Measurements from ENCODE around the gene MGA. TPM values are rescaled to one million over a fixed set of nuclear protein-coding genes. Genes with fewer than 3 reads are reported as not detected.

MGA gene
- total RNA-seq, 1 experiment from 2014 or later: 36.2 TPM

DNA sequence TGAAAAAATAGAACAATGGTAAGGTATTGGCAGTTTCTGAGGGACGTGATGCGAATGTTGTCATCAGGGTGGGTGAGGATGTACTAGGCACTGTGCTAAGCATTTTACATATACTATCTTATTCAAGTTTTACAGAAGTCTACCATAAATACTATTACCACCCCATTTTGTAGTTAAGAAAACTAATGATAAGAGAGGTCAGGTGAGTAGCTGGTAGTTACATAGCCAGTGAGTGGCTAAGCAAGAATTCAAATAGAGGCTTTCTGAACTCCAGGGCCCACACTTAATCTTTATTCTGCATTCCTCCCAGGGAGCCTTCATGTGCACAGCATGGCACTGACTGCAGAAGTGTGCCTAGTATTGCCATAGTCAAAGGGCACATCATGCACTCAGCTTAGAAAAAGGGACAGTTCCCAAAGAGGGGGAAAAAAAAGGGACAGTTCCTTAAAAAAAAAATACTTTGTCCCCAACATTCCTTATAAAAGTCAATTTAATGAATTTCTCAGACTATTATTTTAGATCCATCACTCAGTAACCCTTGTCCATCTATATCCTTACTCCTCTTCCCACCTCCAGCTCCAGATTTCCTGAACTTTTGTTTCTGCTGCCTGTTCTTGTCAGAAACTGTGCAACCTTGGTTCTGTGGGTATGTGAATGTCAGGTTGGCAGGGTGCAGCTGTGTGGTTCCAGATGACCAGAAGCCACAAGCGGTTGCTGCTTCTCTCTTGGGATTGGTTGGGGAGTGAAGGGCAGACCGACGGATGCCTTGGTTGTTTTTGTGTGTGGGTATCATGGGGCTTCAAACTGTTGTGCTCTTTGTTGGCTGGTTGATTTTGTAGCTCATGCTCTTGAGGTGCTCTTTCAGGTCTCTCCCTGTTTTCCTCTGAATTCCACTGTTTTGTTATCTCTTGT, 122.4 kb downstream of the MGA start:
- no peak for DNase-seq (ENCODE audit: low read depth)

DNA sequence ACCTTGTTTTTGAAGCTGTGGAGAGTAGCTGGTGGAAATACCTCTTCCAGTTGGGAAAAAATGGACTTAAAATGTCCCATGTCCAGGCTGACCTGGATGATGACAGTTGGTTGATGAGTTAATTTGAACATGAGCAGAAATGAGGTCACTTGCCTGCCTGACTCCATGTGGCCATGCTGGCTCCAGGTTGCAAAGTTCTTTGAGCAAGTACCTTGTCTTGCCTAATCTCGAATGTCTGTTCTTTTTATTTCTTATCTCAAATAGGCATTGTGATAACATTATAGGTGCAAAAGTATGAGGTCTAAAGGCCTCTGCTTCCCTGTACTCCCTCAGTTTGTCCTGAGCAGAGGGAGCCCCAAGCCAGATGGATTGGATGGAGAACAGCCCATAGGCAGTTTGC, 123.1 kb downstream of the MGA start:
- no peak for DNase-seq (ENCODE audit: low read depth)

- no peak for DNase-seq (ENCODE audit: low read depth)
These were observed 128.1 kb downstream of the MGA start for GRCh38 chr15:41788262-41788661.

GRCh38 chr15:41789236-41789635, 129.0 kb downstream of the MGA start:
- no peak for DNase-seq (ENCODE audit: low read depth)

DNA sequence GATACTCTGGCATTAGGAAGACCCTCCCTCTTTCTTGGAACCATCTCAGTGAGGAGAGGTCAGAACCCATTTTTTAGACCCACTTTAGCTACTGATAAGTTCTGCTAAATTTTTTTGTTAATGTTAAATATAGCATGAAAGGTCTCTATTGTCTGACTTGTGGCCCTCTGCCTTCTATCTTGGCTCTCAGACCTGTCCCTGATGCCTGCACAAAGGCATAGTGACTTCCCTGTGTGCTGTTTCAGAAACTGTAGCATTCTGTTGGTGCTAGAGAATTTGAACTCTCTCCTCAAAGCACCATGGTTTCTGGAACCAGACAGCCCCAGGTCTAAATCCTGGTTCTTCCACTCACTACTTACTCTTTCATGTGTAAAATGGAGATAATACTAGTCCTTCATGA, 129.5 kb downstream of the MGA start:
- no peak for DNase-seq (ENCODE audit: low read depth)

DNA sequence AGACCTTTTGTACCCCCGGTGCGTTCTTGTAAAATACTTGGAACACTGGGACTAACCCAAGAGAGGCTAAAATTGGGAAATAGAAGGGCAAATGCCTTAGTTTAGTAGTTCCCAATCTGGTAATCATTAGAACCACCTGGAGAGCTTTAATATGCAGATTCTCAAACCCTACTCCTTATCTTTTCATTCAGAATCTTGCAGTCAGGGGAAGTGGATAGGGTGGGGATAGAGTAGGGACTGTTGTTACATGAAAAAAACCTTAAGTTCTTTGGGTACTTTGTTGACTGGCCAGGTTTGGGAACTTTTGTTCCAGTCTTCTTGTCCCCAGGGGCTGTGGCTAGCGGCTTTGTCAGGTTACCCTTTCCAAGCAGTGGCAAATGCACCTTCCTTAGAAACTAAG, 130.0 kb downstream of the MGA start:
- DNase-seq (ENCODE audit: low read depth): no peak

DNA sequence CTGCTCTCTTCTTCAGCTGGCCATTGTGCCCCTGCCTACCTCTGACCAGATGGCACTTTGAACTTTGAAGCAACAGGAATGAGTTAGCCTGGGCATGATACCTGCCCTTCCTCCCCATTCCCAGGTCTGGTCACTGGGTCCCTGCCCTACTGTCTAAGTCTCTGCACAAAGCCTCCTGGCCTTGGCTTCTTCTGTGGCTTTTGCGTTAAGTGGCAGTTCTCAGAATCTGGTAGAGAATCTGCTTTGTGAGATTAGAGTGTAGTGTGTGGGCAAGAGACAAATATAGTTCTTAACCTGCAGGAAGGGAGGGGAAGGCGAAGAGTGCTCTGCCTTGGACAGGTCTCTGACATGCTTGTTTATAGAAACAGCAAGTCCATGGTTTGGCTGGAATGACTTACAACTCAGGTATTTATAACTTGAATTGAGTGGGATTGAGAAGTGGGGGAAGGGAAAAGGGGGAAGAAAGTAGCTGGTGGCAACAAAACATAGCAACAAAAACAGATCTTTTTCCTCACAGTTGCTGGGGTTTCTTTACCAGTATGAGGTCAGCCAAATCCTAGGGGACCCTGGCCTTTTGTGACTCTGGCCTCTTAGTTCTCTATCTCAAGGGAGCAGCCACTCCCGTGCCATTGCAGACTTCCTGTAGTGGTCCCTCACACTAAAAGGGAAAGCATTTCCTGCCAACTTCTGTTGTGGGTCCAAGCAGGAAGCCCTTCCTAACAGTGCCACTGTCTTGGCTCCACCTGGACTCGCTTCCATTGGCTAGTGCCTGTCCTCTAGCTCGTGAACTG, 130.7 kb downstream of the MGA start:
- peak; percentile 70 for DNase-seq (ENCODE audit: low read depth)

GRCh38 chr15:41791547-41791937, 131.3 kb downstream of the MGA start:
- DNase-seq (ENCODE audit: low read depth): no peak

- no peak for DNase-seq (ENCODE audit: low read depth)
These were observed 131.9 kb downstream of the MGA start for GRCh38 chr15:41792000-41792637.

GRCh38 chr15:41794081-41794480, 133.9 kb downstream of the MGA start:
- no peak for DNase-seq (ENCODE audit: low read depth)

- DNase-seq (ENCODE audit: low read depth): peak; percentile 55
These were observed 136.0 kb downstream of the MGA start for GRCh38 chr15:41795996-41796856.

- DNase-seq (ENCODE audit: low read depth): no peak
These were observed 137.2 kb downstream of the MGA start for GRCh38 chr15:41797201-41797944.

DNA sequence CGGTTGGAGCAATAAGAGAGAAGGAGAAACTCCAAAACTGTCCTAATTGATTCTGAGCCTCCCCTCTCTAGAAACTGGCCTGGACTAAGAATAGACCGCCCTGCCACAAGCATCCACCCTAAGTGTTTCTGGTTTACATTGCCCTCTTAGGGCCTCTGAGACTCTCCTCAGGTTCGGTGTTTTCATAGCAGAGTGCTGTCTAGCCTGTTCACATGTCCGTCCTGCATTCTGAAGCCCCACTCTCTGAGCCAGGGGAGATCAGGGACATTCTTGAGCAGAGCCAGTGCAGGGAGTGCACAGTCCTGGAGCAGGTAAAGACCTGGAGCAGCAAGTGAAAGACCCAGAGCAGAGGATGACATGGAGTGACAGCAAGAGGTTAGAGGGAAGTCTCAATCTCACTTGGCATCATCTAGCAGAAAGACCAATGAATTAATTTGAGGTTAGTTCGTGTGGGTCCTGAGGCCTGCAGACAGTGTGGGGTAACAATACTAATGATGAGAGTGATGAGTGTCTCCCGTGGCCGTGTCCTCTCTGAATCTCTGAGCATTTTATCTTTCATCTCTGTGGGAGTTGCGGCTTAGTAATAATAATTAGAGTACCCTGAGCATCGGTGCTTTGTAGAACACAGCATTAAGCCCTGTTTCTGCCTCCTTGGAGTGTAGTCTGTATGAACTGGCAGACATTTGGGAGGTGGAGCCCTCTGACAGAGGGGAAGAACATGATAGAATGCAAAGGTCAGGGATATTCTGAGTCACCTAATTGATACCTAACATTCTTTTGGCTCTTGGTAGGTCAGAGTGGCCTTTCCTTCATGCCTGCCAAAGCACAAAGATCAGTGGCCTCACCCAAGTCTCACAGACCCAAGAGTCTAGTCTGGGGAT, 138.6 kb downstream of the MGA start:
- no peak for DNase-seq (ENCODE audit: low read depth)

DNA sequence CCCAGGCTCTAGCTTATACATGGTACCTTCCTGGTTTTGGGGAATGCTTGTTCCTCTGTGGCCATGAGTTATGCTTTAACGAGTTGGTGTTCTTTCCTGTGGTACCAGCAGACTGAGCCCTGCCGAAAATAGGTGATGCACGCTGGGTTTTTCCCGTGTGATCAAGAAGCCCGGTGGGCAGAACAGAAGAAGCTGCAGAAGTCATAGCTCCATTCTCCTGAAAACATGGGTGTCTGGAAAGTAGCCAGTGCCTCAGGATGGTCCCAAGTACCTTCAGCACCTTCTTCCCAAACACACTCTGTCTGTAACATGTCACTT, 139.2 kb downstream of the MGA start:
- DNase-seq (ENCODE audit: low read depth): no peak

- no peak for DNase-seq (ENCODE audit: low read depth)
These were observed 141.0 kb downstream of the MGA start for GRCh38 chr15:41801185-41801584.

DNA sequence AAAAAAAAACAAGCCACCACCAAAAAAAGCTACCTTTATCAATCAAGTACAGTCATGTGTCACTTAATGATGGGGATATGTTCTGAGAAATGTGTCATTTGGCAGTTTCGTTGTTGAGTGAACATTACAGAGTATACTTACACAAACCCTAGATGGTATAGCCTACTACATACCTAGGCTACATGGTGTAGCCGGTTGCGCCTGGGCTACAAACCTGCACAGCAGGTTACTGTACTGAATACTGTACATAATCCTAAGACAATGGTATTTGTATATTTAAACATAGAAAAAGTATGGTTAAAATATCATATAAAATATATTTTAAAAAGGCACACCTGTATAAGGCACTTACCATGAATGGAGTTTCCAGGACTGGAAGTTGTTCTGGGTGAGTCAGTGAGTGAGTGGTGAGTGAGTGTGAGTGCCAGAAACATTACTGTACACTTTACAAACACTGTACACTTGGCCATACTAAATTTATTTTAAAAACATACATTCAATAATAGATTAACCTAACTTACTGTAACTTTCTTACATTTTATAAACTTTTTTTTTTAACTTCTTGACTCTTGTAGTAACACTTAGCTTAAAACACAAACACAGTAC, 141.7 kb downstream of the MGA start:
- DNase-seq (ENCODE audit: low read depth): no peak

DNA sequence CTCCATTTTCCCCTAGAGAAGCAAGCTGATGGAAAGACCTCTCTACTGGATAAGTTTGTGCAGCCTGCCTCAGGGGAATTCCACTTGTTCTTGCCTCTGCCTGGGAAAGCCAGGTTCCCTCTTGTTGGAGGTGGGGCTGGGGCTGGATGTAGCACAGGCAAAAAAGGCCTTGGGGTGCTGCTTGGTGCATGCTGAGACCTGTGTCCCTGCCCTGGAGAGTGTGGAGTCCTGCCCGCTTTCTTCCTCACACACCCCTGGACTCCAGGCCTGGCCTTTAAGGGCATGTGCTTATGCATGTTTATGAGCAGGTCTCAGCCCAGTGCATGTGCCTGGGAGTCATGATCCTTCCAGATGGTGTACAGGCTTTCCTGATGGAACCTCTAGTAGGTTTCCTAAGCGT, 144.2 kb downstream of the MGA start:
- DNase-seq (ENCODE audit: low read depth): no peak

DNA sequence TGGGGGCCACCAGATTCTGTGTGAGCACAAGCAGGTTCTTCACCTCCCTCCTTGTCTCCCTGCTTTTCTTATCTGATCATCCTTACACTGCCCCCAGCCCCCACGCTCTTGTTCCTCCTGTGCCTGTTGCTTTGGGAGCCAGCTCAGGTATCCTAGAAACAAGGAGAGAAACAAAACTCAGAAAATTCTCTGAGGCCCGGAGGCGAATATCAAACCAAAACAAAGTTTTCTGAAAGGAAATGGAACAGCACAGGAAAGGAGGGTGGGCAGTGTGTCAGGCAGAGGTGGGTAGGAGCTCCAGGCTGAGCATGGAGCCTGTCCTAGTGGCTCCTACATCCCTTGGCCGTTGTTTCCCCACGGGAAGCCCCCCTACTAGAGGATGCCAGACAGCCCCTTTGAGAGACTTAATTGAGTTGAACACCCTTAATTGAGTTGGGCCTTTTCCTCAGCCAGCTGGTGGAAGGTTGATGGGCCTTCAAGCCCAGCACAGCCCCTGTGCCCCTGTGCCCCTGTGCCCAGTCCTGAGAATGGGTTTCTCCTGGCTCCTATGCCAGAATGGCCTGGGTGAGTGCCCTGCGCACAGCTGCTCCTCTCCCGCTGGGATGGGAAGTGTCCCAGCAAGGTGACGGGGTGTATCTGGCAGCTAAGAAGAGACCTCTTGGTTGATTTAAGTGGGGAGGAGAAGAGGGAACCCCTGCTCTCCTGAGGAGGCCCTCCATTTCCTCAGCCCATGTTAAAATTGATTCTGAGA, 144.9 kb downstream of the MGA start:
- peak; percentile 31 for DNase-seq (ENCODE audit: low read depth)

- DNase-seq (ENCODE audit: low read depth): no peak
These were observed 145.5 kb downstream of the MGA start for GRCh38 chr15:41805711-41806110.

All from Daoy (cell line).